ENCODE data around the gene ETF1.

- TF ChIP-seq GATA2 (IDR thresholded peaks at IDR 0.05; ENCODE audit: low read depth, low read length) (no peak), GATA3 (IDR thresholded peaks at IDR 0.05; ENCODE audit: low read depth, low read length) (no peak)
Measured at GRCh38 chr5:138491284-138491648, 51.8 kb downstream of the ETF1 start.

Measured in SH-SY5Y (cell line).